T-helper 2 cell treated with Interferon-gamma antibody and Interleukin-4, amounts not matched to agents 5 μg/mL and 100 μg/mL, for 36 hours (primary cell): ENCODE results near the gene NIPA2.

Experiments used
- DNase-seq: peaks from one replicate; pipeline ENCODE4 v3.0.0; 2021; ENCODE audit warnings: low spot score
- H3K27ac Mint-ChIP-seq: one replicate; pipeline ENCODE4 v1.8.0; 2021; ENCODE audit warnings: mild to moderate bottlenecking, mixed read lengths
- H3K27me3 Mint-ChIP-seq: one replicate; pipeline ENCODE4 v1.8.0; 2021; ENCODE audit warnings: low read depth, mixed read lengths
- H3K36me3 Mint-ChIP-seq: one replicate; pipeline ENCODE4 v1.8.0; 2021; ENCODE audit warnings: low read depth, mixed read lengths
- H3K4me1 Mint-ChIP-seq: one replicate; pipeline ENCODE4 v1.8.0; 2021; ENCODE audit warnings: low read depth, mixed read lengths
- H3K4me3 Mint-ChIP-seq: one replicate; pipeline ENCODE4 v1.8.0; 2022; ENCODE audit warnings: mild to moderate bottlenecking, moderate library complexity, mixed read lengths
- H3K9me3 Mint-ChIP-seq: one replicate; pipeline ENCODE4 v1.8.0; 2021; ENCODE audit warnings: mixed read lengths

Gene NIPA2

GRCh38 chr15:22877117-22877516, 38.7 kb downstream of the NIPA2 start:
- Mint-ChIP-seq H3K27me3 (no peaks in the 10 kb centered on the region), H3K36me3 (no peaks in the 10 kb centered on the region), H3K9me3 (no peaks in the 10 kb centered on the region), H3K4me3 (no peak overlapping the region), H3K27ac (no peak overlapping the region), H3K4me1 (no peaks in the 10 kb centered on the region)
- DNase-seq = no peak

GRCh38 chr15:22877607-22878006, 39.1 kb downstream of the NIPA2 start:
- no peaks in the 10 kb centered on the region for H3K4me1 Mint-ChIP-seq
- no peaks in the 10 kb centered on the region for H3K27me3 Mint-ChIP-seq
- H3K4me3 Mint-ChIP-seq = no peak overlapping the region
- no peak overlapping the region for H3K27ac Mint-ChIP-seq
- H3K9me3 Mint-ChIP-seq = no peaks in the 10 kb centered on the region
- DNase-seq = no peak
- no peaks in the 10 kb centered on the region for H3K36me3 Mint-ChIP-seq

- DNase-seq = no peak
- H3K36me3 Mint-ChIP-seq = no peaks in the 10 kb centered on the region
- H3K4me3 Mint-ChIP-seq = no peak overlapping the region
- no peaks in the 10 kb centered on the region for H3K9me3 Mint-ChIP-seq
- H3K27ac Mint-ChIP-seq = no peak overlapping the region
- no peaks in the 10 kb centered on the region for H3K27me3 Mint-ChIP-seq
- H3K4me1 Mint-ChIP-seq = no peaks in the 10 kb centered on the region
These were observed 39.6 kb downstream of the NIPA2 start for GRCh38 chr15:22878103-22878502.

- no peaks in the 10 kb centered on the region for H3K27me3 Mint-ChIP-seq
- DNase-seq = no peak
- H3K36me3 Mint-ChIP-seq = no peaks in the 10 kb centered on the region
- H3K9me3 Mint-ChIP-seq = no peaks in the 10 kb centered on the region
- no peaks in the 10 kb centered on the region for H3K4me1 Mint-ChIP-seq
- no peak overlapping the region for H3K27ac Mint-ChIP-seq
- H3K4me3 Mint-ChIP-seq = no peak overlapping the region
These were observed 41.9 kb downstream of the NIPA2 start for GRCh38 chr15:22880068-22880980.

GRCh38 chr15:22880981-22881738, 42.7 kb downstream of the NIPA2 start:
- H3K27me3 Mint-ChIP-seq = no peaks in the 10 kb centered on the region
- H3K4me1 Mint-ChIP-seq = no peaks in the 10 kb centered on the region
- H3K9me3 Mint-ChIP-seq = no peaks in the 10 kb centered on the region
- DNase-seq = no peak
- no peak overlapping the region for H3K4me3 Mint-ChIP-seq
- no peak overlapping the region for H3K27ac Mint-ChIP-seq
- no peaks in the 10 kb centered on the region for H3K36me3 Mint-ChIP-seq

GRCh38 chr15:22881739-22882440, 43.4 kb downstream of the NIPA2 start:
- DNase-seq = no peak
- H3K4me3 Mint-ChIP-seq = no peak overlapping the region
- no peaks in the 10 kb centered on the region for H3K27me3 Mint-ChIP-seq
- H3K27ac Mint-ChIP-seq = no peak overlapping the region
- no peaks in the 10 kb centered on the region for H3K4me1 Mint-ChIP-seq
- no peaks in the 10 kb centered on the region for H3K9me3 Mint-ChIP-seq
- H3K36me3 Mint-ChIP-seq = no peaks in the 10 kb centered on the region

- H3K27ac Mint-ChIP-seq = no peak overlapping the region
- H3K4me3 Mint-ChIP-seq = no peak overlapping the region
- no peaks in the 10 kb centered on the region for H3K4me1 Mint-ChIP-seq
- no peaks in the 10 kb centered on the region for H3K9me3 Mint-ChIP-seq
- no peaks in the 10 kb centered on the region for H3K27me3 Mint-ChIP-seq
- no peak for DNase-seq
- H3K36me3 Mint-ChIP-seq = no peaks in the 10 kb centered on the region
These were observed 44.7 kb downstream of the NIPA2 start for GRCh38 chr15:22883196-22883595.

- no peaks in the 10 kb centered on the region for H3K4me1 Mint-ChIP-seq
- DNase-seq = no peak
- no peaks in the 10 kb centered on the region for H3K36me3 Mint-ChIP-seq
- H3K9me3 Mint-ChIP-seq = no peaks in the 10 kb centered on the region
- no peaks in the 10 kb centered on the region for H3K27me3 Mint-ChIP-seq
- H3K4me3 Mint-ChIP-seq = no peak overlapping the region
- no peak overlapping the region for H3K27ac Mint-ChIP-seq
These were observed 45.9 kb downstream of the NIPA2 start for GRCh38 chr15:22884344-22884743.

- Mint-ChIP-seq H3K27ac (no peak overlapping the region), H3K27me3 (no peaks in the 10 kb centered on the region), H3K36me3 (no peaks in the 10 kb centered on the region), H3K4me3 (no peak overlapping the region), H3K9me3 (no peaks in the 10 kb centered on the region), H3K4me1 (no peaks in the 10 kb centered on the region)
- no peak for DNase-seq
These were observed 46.7 kb downstream of the NIPA2 start for GRCh38 chr15:22885120-22885519.

- no peaks in the 10 kb centered on the region for H3K9me3 Mint-ChIP-seq
- H3K27me3 Mint-ChIP-seq = no peaks in the 10 kb centered on the region
- no peak overlapping the region for H3K27ac Mint-ChIP-seq
- no peak for DNase-seq
- no peaks in the 10 kb centered on the region for H3K4me1 Mint-ChIP-seq
- no peak overlapping the region for H3K4me3 Mint-ChIP-seq
- H3K36me3 Mint-ChIP-seq = no peaks in the 10 kb centered on the region
These were observed 48.9 kb downstream of the NIPA2 start for GRCh38 chr15:22887157-22887951.

GRCh38 chr15:22888120-22888859, 49.8 kb downstream of the NIPA2 start:
- Mint-ChIP-seq H3K27me3 (no peaks in the 10 kb centered on the region), H3K9me3 (no peaks in the 10 kb centered on the region), H3K4me1 (no peaks in the 10 kb centered on the region), H3K36me3 (no peaks in the 10 kb centered on the region), H3K4me3 (no peak overlapping the region), H3K27ac (no peak overlapping the region)
- DNase-seq = no peak

GRCh38 chr15:22889146-22889818, 50.8 kb downstream of the NIPA2 start:
- no peaks in the 10 kb centered on the region for H3K9me3 Mint-ChIP-seq
- no peak for DNase-seq
- H3K4me3 Mint-ChIP-seq = no peak overlapping the region
- no peaks in the 10 kb centered on the region for H3K36me3 Mint-ChIP-seq
- no peaks in the 10 kb centered on the region for H3K27me3 Mint-ChIP-seq
- no peak overlapping the region for H3K27ac Mint-ChIP-seq
- H3K4me1 Mint-ChIP-seq = no peaks in the 10 kb centered on the region
